HL-60/S4 treated with retinoic acid at 250 ng/mL for 4 days and 3 days (cell line): ENCODE measurements around the gene MXD3.
"Not testable (repeated sequence)": the region's sequence is repeated elsewhere in the genome, so short reads cannot be mapped to it uniquely, and the experiment has no call there.

Experiments used
- in situ Hi-C: fragments of 300-500 bp; cut with MboI; formaldehyde crosslinking; loops from 2 replicates; pipeline ENCODE4 v1.7.0; 2022; ENCODE audit warnings: low sequenced_read_pairs

MXD3 gene

DNA sequence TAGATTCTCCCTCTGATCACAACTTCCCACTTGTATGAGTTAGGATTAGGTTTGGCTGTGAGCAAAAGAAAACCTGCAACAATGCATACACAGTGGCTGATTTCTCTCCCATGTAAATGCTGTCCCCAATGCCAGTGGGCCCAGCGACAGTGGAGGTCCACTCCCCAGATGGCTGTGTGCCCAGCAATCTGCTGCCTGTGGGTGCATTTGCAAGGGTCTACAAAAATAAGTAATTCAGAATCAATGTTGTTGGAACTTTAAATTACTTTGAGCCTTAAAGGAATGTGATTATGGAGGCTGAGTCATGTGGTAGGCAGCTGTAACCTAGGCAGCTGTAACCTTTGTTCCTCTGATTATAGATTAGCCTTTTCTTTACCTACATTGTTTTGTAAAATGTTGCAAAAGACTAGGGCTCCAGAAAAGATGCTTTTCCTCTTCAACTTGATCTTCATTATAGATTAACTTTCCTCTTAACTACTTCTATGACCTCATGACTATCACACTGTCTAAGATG, 14.2 kb upstream of the MXD3 start:
- in situ Hi-C loops: no loop called here

DNA sequence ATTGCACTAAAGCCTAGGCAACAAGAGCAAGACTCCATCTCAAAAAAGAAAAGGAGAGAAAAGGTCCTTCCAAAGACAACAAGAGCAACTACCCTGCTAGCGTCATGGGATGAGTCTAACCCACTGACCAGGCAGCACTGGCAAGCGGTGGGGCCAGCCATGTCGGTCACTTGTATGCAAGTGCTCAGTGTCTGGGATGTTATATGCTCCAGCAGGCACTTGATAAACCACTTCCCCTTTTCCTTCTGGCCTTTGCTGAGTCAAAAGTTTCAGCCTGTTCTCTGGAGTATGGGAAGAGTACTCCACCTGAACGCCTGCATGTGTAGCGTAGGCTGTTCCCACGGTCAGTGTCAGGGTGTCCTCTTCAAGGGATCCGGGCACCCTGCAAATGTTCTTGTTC, 9.2 kb upstream of the MXD3 start:
- in situ Hi-C loops: no loop called here

GRCh38 chr5:177319913-177320588, 8.4 kb upstream of the MXD3 start:
- in situ Hi-C loops: no loop called here

DNA sequence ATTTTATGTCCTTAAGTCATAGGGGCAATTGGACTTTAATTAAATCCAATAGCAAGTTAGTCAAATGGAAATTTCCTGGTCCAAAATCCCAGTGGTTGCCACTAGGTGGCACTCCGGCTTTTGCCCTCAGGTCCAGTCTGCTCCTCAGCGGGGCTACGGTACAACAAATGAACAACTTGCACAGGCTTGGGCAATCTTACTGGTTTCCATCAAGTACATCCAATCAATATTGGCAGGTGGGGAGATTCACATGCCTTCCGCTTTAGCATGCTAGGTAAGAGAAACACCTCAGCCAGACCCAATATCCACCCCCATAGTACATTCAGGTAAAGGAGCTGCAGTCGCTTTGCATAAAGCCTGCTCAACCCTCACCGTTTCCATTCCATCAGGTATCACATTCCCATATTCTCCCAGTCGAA, 6.3 kb upstream of the MXD3 start:
- in situ Hi-C loops: no loop called here

GRCh38 chr5:177316005-177316404, 4.3 kb upstream of the MXD3 start:
- in situ Hi-C loops: no loop called here

- in situ Hi-C loops: no loop called here
Observed at GRCh38 chr5:177315411-177315810, 3.7 kb upstream of the MXD3 start.

DNA sequence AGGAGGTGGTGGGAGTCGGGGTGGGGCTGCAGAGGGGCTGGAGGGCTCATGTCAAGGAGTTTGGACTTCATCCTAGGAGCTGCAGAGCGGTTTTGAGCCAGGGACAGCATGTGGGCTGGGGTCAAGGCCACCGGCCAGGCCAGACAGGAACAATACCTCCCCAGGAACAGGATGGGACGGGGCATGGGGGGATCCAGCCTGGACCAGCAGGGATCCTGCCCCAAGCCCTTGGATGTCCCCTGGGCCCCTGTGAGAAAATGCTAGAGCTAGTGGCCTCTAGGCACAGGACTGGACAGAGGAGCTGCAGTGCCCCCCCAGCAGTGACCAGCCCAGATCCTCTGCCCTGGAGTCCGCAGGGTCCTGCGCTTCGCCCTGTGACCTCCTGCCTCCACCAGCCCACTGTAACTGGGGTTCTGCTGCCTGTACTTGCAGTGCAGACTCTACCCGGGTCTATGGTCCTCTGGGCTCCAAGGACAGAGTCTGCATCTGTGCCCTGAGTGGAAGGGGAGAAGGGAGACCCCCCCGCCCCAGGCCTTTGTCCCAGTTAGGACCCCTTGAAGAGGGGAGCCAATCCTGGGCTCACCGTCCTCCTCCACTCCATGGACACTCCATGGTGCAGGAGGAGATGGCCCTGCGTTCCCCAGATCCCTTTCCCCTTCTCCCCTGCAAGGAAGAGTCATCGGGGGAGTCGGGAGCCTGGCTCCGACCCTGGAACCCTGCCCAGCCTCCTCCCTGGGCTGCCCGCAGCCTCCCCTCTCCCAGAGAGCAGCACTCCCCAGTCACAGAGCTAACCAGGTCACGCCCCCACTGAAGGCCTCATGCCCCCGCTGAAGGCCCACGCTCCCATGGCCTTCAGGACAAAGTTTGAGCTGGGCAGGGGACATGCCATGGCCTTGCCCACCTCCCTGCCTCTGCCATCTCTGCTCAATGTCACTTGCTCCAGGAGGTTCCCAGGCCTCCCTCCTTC, 3.0 kb upstream of the MXD3 start:
- in situ Hi-C loops: no loop called here

GRCh38 chr5:177313561-177314259, 2.0 kb upstream of the MXD3 start:
- in situ Hi-C loops: no loop called here

DNA sequence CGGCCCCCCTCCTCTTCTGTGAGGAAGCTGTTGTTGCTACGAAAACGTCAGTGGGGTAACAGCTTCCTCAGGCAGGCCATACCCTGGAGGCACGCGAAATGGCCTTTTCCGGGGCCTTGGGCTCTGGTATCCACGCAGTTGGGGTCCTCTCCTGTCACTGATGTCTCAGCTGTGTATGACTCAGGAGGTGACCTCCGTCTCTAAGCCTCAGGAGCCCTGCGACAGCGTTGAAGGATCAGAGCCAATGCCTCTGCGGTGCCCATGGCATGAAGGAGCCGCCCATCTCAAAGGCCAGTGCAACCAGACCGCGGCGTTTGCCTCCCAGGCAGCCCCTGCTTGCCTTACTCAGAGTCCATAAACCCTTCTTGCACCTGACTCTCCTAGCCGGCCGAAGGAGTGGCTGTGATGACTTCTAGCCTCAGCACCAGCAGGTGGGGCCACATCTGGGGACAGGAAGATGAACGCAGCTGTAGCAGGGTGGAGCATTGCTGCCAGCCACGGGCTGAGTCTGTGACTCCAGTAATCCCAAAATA, 1.0 kb upstream of the MXD3 start:
- in situ Hi-C loops: no loop called here

- in situ Hi-C loops: no loop called here
Observed at GRCh38 chr5:177311392-177311722, 341 bp downstream of the MXD3 start.

- in situ Hi-C loops: no loop called here
Observed at GRCh38 chr5:177310757-177311391, 824 bp downstream of the MXD3 start.

DNA sequence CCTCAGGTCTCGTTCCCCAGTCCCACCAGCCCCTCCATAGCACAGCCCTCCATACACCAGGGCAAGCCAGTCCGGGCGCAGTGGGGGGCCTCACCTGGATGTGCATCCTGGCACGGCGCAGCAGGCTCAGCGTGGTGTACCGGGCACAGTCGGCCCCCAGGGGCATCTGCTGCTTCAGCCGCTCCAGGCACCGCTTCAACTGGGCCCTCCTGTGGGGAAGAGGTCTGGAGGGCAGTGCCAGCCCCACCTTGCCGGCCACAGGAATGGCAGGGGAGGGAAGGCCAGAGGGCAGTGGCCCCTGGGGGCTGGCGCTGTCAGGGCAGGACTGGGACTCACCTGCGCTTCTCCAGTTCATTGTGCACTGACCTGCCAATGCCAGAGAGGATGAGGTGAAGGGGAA, 1.4 kb downstream of the MXD3 start:
- in situ Hi-C loops: no loop called here

- in situ Hi-C loops: no loop called here
Observed at GRCh38 chr5:177309351-177310191, 2.1 kb downstream of the MXD3 start.

DNA sequence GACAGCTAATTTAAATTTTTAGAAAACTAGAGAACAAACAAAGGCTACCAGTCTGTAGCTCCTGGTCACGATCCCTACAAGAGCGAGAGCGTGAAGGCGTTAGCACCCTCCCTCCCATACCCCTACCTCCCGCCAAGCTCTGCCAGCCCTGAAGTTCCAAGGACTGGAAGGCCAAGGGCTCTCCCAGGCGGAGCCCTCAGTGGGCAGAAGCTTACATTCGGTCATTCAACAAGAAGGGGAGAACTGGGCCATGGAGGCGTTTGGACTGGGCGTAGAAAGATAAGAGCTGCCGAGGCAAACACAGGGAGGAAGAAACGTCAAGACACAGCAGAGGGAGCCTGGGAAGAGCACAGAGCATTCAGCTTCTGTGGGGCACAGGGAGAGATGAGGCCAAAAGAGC, 3.0 kb downstream of the MXD3 start:
- in situ Hi-C loops: no loop called here

- in situ Hi-C loops: no loop called here
Observed at GRCh38 chr5:177307544-177308363, 3.9 kb downstream of the MXD3 start.

DNA sequence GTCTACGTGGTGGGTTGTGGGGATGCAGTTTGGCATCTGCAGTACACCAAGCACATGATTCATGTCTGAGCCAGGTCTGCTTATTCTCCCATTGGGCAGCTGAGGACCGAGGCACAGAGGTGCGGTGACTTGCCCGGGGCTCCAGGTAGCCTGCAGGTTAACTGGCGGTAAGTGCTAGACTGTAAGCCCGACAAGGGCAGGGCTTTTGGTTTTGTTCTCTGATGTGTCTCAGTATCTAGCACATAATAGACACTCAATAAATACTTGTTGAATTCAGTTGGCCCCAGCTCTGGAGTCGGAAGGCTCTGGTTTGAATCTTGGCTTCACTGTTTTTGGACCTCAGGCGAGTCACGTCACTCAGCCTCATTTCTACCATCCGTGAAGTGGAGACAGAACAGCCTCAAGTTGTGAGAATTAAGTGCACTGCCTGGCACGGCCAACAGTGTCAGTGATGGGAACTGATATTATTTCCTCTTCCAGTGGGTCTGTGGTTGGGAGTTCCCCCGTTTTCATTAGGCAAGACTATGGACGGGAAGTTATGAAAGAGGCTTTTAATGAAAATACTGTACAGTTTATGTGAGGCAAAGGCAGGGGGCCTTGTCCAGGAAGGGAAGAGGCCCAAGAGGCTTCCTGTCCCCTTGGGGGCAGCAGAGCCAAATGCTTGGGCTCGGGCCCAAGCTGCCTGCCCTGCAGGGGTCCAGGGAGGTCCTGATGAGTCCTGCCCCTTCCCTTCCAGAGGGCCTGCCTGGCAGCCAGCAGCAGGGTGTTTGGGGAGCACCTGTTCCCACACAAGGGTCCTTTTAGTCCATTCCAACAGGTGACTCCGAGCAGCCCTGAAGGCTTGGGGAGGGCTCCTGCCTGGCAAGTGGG, 4.8 kb downstream of the MXD3 start:
- in situ Hi-C loops: no loop called here

- in situ Hi-C loops: not testable (repeated sequence)
Observed at GRCh38 chr5:177306103-177306640, 5.5 kb downstream of the MXD3 start.
